Kidney tubule cell (primary cell): ENCODE measurements around the gene C1orf21.

Experiments
- DNase-seq: peaks from one replicate; pipeline ENCODE4 v3.0.0-alpha.2; 2018; ENCODE audit warnings: low spot score

The C1orf21 gene

DNA sequence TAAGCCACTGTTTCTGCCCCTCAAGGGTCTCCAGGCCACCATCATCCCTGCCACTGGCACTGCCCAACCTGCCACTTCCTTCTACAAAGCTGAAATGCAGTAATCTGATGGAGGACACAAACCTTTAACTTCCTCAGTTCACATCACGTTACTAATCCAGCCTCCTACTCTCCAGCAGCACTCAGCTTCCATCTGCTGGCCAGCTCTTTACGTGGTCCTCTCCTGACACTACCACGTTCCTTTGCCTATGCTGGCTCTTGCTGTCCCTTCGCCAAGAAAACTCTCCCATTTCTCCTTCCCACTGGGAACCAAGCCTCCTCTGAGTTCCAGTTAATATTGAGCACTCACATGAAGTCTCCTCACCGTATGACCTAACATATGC, 243.8 kb downstream of the C1orf21 start:
- DNase-seq, result no peak

DNA sequence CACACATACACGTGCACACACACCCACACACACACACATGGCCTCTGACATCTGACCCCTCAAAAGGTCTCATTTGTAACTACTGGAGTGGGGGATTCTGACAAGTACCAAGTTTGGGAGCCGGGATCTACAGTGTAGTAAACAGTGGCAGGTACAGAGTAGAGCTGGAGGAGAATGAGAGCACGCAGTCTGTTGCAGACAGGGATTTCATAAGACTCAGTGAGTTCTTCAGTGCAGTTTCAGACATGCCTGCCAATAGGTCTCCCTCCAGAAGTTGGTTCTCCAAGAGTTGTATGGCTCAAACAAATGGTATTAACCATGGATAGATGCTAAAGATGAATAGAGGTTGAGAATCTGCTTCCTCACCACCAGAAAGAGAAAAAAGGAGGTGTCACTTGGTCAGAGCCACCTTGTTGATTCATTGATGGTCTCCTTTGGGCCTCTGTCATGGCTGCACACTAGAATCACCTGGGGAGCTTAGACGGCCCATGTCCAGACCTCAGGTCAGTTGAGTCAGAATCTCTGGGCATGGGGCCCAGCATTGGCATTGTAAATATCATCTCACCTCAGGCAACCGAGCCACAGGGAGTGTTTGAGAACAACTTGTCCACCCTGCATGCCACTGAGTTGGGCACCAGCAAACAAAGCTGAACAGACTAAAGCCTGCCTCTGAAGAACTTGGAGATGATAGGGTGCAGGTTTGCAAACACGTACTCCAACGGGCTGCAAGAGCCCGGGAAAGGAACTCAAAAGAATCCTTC, 245.8 kb downstream of the C1orf21 start:
- DNase-seq, result no peak

DNA sequence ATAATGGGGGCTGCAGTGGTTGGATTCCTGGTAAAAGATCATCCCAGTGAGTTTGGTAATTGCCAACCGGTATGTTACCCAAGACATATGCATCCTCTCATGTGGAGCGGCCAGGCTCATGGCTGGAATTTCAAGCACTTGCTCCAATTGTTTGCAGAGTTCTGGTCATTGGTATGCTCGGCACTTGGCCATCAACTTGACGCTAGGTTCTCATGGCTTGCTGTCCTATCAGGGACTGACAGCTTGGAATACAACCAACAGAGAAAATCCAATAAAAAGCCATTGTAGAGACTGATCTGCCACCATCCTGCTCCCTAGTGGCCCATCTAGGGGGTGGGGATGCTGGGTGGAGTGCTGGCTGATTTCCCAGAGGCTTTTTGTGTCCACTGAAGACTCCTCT, 247.0 kb downstream of the C1orf21 start:
- no peak for DNase-seq

DNA sequence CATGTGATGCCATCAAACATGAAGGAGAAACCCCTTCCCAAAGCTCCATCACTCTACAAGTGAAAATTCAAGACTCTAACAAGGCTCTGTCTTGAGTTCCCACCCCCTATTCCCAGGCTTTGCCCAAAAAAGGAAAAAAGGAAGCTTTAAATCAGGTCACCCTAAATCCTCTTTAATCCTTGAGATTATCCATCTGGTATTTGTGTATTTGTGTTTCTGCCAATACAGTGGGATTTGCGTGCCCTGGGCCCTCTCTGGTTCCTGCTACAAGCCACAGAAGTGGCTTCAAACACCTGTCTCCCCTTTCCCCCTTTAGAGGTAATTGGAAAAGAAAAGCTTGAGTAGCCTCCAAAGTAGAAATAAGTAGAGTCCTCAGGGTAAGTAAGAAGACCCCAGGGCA, 247.5 kb downstream of the C1orf21 start:
- DNase-seq, result no peak

DNA sequence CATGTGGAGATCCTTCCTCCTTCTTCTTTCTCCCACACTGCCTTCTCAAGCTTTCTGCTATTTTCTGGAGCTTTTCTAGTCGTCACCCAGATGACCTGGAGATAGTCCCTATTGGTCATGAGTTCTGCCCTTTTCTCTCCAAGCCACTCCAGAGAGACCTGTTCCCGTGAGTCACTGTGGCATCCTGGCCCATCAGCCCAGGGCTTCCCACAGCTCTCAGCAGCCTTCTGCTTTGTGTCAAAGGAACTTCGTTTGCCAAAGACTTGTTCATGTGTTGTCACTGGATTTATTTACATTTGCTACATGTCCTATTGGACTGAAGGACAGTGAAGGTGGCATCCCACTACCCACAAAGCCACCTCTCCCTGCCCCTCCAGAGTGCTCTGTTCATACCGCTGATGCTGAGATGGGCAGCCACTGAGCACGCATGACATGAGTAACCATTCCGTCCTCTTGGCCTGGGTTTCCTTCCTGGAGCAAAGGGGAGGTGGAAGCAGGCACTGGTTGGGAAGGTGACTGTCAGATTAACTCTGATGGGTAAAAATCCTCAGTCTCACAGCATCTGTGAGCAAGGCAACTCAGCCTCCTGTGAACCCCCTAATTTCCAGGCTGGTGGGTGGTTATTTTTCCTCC, 248.6 kb downstream of the C1orf21 start:
- DNase-seq, result no peak

DNA sequence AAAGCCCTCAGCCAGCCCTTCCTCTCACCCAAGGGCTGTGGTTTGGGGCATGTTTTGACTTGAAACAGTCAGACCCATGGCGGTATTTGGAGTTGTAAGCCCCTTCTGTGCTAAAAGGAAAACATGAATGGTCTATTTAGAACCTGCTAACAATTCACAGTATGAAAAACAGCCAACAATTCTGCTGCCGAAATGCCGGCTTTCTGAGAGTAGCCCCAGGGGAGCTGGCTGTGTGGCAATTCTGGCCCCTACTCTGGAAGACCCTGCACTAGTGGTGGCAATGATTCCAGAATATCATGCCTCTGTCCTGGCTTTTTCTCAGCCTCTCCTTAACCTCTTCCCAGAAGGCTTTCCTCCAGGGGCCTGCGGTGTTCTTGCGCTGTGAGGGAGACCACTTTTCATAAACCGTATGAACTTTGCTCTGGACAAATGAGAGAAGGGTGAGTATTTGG, 249.2 kb downstream of the C1orf21 start:
- no peak for DNase-seq

DNA sequence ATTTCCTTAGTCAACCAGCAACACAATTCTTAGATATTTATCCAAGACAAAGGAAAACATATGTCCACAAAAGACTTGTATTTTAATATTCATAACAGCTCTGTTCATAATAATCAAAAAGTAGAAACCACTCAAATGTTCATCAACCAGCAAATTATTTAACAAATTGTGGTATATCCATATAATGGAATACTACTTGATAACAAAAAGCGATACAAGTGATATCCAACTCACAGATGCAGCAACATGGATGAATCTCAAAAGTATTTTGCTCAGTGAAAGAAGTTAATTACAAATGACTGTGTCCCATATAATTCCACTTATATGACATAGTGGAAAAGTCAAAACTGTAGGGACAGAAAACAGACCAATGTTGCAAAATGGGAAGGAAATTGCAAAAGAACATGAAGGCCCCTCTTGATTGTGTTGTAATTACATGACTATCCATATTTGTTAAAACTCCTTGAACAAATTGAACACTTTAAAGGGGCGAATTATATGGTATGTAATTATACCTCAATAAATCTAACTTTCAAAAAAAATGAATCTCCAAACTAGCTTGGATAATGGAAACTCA, 250.9 kb downstream of the C1orf21 start:
- no peak for DNase-seq

DNA sequence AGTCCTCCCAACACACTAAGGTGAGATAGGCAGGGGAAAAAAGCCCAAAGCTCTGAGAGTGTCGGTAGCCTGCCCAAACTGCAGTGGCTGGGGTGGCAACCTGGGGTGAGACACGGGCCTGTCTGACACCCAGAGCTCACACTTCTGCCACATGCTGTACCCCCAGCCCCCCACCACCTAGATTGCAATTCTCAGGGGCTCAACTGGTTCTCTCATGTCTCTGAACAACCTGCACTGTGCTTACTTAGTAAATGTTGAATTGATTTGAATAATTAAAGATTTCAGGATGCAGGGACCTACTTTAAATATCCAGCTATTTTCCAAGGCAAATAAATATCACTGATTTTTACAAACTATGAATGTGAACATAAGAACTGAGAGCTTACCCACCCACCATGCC, 252.4 kb downstream of the C1orf21 start:
- DNase-seq, result no peak

DNA sequence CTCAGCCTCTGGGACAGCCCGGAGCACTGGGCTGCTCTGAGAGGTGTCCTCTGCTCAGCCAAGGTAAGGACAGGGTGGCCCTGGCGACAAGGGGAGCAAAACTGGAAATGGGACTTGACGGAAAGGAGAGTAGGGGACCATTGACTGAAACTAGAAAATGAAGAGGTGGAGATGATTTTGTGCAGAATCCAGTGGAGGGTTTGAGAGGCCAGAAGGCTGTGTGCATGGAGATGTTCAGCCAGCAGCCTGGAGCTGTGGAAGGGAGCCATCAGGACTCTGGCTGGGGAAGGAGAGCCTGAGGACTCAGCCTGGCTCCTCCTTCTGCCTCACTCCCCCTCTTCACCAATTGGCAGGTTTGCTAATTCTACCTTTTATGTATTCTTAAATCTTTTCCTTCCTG, 253.7 kb downstream of the C1orf21 start:
- DNase-seq, result no peak

DNA sequence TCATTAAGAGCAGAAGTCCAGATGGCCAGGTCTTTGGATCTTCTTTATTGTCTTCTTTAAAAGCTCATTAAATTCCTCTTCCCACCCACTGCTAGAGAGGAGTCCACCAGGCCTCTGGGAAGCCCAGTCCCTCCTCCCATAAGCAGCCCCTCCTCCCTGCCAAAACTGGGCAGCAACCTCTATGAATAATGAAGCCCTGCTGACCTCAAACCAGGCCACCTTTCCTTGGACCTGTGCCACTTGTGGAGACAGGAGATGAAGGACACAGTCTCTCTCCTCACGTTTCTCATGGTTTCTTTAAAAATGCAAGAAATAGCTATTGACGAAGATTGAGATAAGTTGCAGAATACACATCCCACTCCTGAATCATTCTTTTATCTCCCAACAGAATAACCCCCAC, 255.1 kb downstream of the C1orf21 start:
- no peak for DNase-seq

DNA sequence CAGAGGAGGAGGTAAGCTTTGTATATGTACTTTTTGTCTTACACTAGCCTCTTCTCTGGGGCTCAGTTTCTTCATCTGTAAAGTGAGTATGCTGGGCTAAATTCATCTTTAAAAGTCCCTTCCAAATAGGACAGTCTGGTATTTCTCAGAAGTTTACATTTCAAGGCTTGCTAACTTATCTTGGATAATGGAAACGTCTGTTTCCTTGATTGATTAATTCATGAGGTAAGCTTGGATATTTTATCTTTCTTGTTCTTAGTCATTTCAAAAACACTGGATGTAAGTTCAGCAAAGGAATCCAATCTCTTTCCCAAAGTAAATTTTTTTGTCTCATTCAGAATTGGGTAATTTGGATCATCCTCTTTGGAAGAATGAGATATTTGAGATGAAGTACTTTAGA, 256.8 kb downstream of the C1orf21 start:
- DNase-seq, result no peak

DNA sequence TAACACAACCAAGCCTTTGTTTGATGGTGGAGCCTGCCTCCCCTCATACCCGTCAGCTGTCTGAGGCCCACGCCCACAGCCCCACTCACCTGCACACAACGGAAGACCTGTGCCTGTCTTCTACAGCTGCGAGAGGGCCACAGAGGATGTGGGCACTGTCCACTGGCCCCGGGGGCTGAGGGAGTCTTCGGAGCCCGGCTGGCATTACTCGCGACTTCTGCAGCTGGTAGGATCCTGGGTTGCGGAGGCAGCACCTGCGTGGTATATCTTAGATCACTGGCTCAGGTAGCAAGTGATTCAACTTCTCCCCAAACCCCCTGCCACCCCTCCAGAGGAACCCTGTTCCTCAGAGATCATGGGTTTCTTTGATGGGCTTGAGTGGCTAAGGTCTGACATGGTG, 257.9 kb downstream of the C1orf21 start:
- DNase-seq, result no peak

DNA sequence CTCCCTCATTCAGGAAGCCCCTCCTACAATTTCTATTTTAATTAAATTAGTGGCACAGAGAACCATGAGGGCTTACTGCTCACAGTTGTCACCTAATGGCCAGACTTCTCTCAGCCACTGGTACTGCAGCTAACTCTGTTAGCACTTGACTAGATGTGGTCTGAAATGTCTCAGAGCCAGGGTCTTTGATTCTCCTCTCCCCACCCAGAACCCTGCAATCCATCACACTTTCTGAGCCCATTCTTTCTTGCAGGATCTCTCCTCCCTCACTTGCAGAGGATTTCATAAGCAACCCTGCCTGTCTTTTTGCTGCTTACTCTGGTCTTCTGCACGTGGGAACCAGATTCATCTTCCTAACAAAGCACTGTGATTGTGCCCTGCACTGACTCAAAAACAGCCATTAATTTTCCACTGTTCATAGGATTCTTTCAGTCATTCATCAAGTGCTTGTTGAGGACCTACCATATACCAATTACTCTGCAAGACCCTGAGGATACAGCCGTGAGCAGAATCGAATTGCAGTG, 259.4 kb downstream of the C1orf21 start:
- DNase-seq, result no peak

DNA sequence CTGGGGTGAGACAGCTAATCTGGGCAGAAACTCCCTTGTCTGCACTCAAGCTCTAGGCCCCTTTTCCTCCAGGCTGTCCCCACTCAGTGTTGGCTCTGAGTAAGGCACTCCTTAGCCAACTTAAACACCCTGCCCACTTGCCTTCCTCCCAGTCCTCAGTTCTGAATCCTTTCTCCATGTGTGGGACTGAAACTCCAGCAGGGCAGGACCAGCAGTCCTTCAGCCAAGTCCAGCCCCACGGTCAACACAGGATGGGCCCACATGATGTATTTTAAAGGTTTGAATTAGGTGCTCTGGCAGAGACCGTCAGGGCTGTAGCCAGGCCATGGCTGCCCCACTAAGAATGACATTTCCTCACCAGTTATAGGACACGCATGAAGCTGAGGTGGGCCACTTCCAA, 260.0 kb downstream of the C1orf21 start:
- no peak for DNase-seq

DNA sequence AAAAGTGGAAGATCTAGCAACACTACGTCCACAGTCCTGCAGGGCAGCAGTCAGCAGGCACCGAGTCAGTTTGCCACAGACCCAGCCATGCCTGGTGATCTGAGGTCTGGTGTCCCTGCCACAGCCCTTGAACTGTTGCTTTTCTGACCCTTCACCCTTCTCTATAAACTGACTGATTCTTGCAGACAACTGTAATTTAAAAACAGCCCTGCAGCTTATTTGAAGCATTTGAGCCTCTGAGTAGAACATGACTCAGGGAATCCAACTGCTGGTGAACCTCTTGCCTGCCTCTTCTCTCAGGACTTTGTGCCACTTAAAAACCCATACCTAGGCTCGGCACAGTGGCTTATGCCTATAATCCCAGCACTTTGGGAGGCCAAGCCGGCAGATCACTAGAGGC, 260.6 kb downstream of the C1orf21 start:
- DNase-seq, result no peak

DNA sequence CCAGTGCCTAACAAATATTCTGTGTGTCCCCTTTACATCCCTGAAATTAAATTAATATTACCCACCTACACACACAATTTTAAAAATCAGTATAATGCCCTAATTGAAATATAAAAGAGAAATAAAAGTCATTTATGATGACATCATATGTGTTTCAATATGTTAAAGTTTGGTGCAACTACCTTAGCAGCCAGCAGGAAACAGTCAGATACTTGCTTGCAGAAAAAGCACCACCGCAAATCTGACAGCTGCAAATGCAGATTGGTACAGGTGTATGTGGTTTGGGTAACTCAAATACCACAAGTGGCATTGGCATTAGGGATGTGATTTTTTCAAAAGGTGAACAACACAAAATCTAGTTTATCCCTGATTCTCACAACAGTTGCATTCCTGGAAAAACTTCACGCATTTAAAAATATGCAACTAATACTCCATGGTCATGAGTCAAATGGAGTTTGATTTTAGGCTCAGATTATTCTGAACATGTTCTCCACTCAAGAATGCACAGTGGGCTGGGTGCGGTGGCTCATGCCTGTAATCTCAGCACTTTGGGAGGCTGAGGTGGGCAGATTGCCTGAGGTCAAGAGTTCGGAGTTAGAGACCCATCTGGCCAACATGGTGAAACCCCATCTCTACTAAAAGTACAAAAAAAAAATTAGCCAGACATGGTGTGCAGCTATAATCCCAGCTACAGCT, 261.5 kb downstream of the C1orf21 start:
- DNase-seq, result no peak

DNA sequence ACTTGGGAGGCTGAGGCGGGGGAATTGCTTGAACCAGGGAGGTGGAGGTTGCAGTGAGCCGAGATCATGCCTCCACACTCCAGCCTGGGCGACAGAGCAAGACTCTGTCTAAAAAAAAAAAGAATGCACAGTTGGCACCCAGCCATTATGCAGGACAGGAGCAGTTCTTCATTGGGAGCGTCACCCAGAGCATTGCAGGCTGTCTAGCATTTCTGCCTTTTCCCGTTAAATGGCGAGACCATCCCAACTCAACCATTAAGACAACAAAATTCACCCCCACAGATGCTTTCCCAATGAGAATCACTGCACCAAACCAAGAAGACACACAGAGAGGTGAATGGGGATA, 262.0 kb downstream of the C1orf21 start:
- no peak for DNase-seq

DNA sequence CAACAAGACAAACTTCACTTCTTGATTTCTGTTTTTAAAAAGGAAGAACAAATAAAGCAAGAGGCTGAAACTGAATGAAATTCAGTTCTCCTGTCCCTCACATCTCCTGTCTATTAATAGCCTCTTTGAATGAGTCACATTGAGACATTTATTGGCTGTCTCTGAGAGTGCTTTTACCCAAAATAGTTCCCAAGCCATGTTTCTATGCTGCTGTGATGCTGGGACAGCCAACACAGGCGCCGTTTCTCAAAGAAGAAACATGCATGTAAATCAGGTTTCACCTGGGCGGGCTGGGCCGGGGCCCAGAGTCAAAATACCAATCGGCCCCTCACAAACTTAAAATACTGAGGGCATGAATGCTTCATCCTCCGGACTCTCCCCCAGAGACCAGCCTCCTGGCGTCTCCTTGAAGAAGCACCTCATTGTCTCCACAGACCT, 262.6 kb downstream of the C1orf21 start:
- DNase-seq, result no peak

DNA sequence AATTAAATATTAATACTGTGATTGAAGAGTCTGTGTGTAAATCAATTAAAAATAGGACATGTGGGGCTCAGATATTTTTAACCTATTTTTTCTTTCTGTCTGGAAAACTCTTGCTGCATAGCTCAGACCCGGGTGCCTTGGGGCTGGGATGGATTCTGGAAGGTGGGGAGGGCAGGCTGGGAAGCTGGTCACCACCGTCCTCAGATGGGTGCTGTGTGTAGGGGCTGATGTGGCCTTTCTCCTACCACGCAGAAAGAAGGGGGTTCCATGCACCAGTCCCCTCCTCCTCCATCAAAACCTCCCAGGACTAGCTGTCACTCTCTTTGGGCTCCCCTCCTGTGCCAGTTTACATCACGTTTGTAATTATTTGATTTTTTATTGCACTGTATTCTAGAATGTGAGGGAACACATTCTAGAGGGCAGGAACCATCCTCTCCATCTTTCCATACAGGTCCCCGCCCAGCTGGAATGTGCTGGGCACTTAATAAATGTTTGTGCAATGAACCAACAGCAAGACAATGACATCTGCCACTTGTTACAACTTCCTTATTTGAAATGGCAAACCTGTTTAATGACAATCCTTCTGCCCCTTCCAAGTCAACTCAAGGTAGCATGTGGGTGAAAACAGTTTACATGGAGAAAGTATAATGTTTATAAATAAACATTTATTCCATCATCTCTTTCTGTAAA, 263.5 kb downstream of the C1orf21 start:
- DNase-seq, result peak; percentile 9

DNA sequence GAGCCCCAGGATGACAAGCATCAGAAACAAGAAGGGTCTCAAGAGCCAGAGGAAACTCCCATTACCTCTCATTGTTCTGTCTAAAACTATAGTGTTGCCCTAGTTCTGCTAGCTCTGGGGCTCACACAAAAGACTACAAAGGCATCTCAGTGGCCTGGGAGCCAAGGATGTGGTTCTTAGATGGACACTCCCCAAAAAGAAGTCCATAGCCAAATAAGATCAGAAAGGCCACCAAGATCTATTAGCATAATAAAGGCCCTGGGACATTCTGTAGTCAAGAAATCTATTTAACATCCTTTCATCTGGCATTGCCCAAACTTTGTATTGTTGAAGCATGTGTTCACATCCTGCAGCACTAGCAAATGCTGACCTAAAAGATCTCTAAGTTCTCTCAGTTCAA, 268.4 kb downstream of the C1orf21 start:
- DNase-seq, result no peak

DNA sequence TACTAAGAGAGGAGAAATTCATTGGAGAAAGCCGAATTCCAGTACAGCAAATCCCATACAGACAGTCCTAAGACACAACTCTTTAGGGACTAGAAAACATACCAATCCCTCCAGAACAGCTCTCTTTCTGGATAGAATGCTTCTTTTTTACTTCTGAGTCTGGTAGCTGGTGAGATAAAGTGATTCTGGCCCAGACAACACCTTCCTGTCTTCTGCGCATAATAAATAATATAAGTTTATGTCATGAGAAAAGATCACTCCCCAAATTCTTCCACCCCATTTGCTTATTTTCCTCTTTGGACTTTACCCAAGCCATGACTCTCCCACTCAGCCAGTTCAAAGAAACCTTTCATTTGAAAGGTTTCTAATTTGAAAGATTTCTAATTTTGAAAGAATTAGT, 269.4 kb downstream of the C1orf21 start:
- no peak for DNase-seq

DNA sequence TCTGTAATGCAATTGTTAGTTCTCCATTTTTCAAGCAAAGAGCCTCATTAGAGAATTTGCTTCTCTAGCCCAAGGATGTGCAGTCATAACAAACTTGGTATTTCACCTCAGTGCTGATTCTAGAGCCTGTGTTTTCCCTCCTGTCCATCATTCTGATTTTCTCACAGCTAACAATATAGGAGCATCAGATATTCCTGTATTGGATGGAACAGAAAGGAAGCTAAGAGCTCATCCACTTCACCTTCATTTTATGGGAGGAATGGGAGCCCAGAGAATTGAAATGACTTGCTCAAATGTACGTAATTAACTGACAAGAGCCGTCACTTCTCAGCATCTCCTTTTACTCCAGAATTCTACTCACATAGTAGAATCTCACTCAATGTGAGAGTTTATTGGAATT, 271.2 kb downstream of the C1orf21 start:
- no peak for DNase-seq
